SK-N-SH treated with all-trans-retinoic acid at 6 μM for 48 hours (cell line): ENCODE results near the gene ARRDC5.

Experiments
- ATAC-seq: fragments of 200-7000 bp; cut with Tn5 transposase; 3 replicates; pipeline ENCODE4 v1.9.1; 2020; ENCODE audit warnings: mild to moderate bottlenecking, moderate library complexity
- ARNTL ChIP-seq: fragments of 450-650 bp; formaldehyde crosslinking; IDR thresholded peaks from 2 replicates; pipeline ENCODE4 v1.5.0; 2020; ENCODE audit warnings: low read depth, mild to moderate bottlenecking, moderate library complexity, borderline replicate concordance
- BACH2 ChIP-seq: fragments of 250-450 bp; sonication (Bioruptor Pico); IDR thresholded peaks from 2 replicates; pipeline ENCODE4 v1.9.0; 2021; ENCODE audit warnings: mild to moderate bottlenecking, borderline replicate concordance
- CSDC2 ChIP-seq: fragments of 250-450 bp; sonication (Bioruptor Pico); IDR thresholded peaks from 2 replicates; pipeline ENCODE4 v1.5.0; 2020; ENCODE audit warnings: mild to moderate bottlenecking, moderate library complexity
- ESRRG ChIP-seq: fragments of 250-450 bp; sonication (Bioruptor Pico); IDR thresholded peaks from 2 replicates; pipeline ENCODE4 v1.6.1; 2021; ENCODE audit warnings: mild to moderate bottlenecking
- GLIS3 ChIP-seq: fragments of 250-450 bp; sonication (Bioruptor Pico); IDR thresholded peaks from 2 replicates; pipeline ENCODE4 v1.5.0; 2020; ENCODE audit warnings: mild to moderate bottlenecking, moderate library complexity
- ISL1 ChIP-seq: fragments of 250-450 bp; sonication (Bioruptor Pico); IDR thresholded peaks from 2 replicates; pipeline ENCODE4 v2.1.2; 2022; ENCODE audit warnings: mild to moderate bottlenecking, moderate library complexity
- OSR1 ChIP-seq: fragments of 250-450 bp; sonication (Bioruptor Pico); IDR thresholded peaks from 2 replicates; pipeline ENCODE4 v1.8.0; 2022; ENCODE audit warnings: moderate library complexity, mild to moderate bottlenecking, inconsistent platforms
- PPARA ChIP-seq: fragments of 250-450 bp; sonication (Bioruptor Pico); IDR thresholded peaks from 2 replicates; pipeline ENCODE4 v1.5.0; 2020; ENCODE audit warnings: mild to moderate bottlenecking, borderline replicate concordance
- RARB ChIP-seq: fragments of 250-450 bp; sonication (Bioruptor Pico); IDR thresholded peaks from 2 replicates; pipeline ENCODE4 v1.8.0; 2021; ENCODE audit warnings: mild to moderate bottlenecking, moderate library complexity
- SNAI2 ChIP-seq: fragments of 250-450 bp; sonication (Bioruptor Pico); IDR thresholded peaks from 2 replicates; pipeline ENCODE4 v1.5.0; 2020; ENCODE audit warnings: mild to moderate bottlenecking, moderate library complexity
- TCF4 ChIP-seq: fragments of 250-450 bp; sonication (Bioruptor Pico); IDR thresholded peaks from 2 replicates; pipeline ENCODE4 v1.8.0; 2021; ENCODE audit warnings: mild to moderate bottlenecking, moderate library complexity, borderline replicate concordance
- TOX ChIP-seq: fragments of 250-450 bp; sonication (Bioruptor Pico); IDR thresholded peaks from 2 replicates; pipeline ENCODE4 v1.8.0; 2021; ENCODE audit warnings: mild to moderate bottlenecking, moderate library complexity, borderline replicate concordance
- ZC3H10 ChIP-seq: fragments of 250-450 bp; sonication (Bioruptor Pico); IDR thresholded peaks from 2 replicates; pipeline ENCODE4 v1.5.1; 2021; ENCODE audit warnings: mild to moderate bottlenecking, moderate library complexity
- ZFP3 ChIP-seq: fragments of 250-450 bp; sonication (Bioruptor Pico); IDR thresholded peaks from 2 replicates; pipeline ENCODE4 v1.5.0; 2020; ENCODE audit warnings: mild to moderate bottlenecking, moderate library complexity
- ZFP30 ChIP-seq: fragments of 450-650 bp; formaldehyde crosslinking; IDR thresholded peaks from 2 replicates; pipeline ENCODE4 v1.5.0; 2022; ENCODE audit warnings: mild to moderate bottlenecking, moderate library complexity
- ZNF565 ChIP-seq: fragments of 450-650 bp; formaldehyde crosslinking; conservative IDR thresholded peaks from 2 replicates; pipeline ENCODE4 v1.5.0; 2020; ENCODE audit warnings: low read depth, mild to moderate bottlenecking, moderate library complexity
- ZNF70 ChIP-seq: fragments of 450-650 bp; formaldehyde crosslinking; IDR thresholded peaks from 2 replicates; pipeline ENCODE4 v1.5.0; 2020; ENCODE audit warnings: mild to moderate bottlenecking, moderate library complexity
- ZNF8 ChIP-seq: fragments of 450-650 bp; formaldehyde crosslinking; IDR thresholded peaks from 2 replicates; pipeline ENCODE4 v1.5.0; 2020; ENCODE audit warnings: mild to moderate bottlenecking, moderate library complexity
- TF ChIP-seq, protein P1 (sequence below): fragments of 250-450 bp; sonication (Bioruptor Pico); IDR thresholded peaks from 2 replicates; pipeline ENCODE4 v1.5.1; 2020; ENCODE audit warnings: low read depth, mild to moderate bottlenecking, moderate library complexity
- TF ChIP-seq, protein P2 (sequence below): fragments of 250-450 bp; sonication (Bioruptor Pico); IDR thresholded peaks from 2 replicates; pipeline ENCODE4 v1.8.0; 2020; ENCODE audit warnings: mild to moderate bottlenecking, moderate library complexity, borderline replicate concordance
- TF ChIP-seq, protein P3 (sequence below): fragments of 250-450 bp; sonication (Bioruptor Pico); IDR thresholded peaks from 2 replicates; pipeline ENCODE4 v1.5.0; 2020; ENCODE audit warnings: mild to moderate bottlenecking, moderate library complexity
- TF ChIP-seq, protein P4 (sequence below): fragments of 250-450 bp; sonication (Bioruptor Pico); IDR thresholded peaks from 2 replicates; pipeline ENCODE4 v1.8.0; 2021; ENCODE audit warnings: low read depth, mild to moderate bottlenecking, moderate library complexity, borderline replicate concordance
- TF ChIP-seq, protein P5 (sequence below): fragments of 250-450 bp; sonication (Bioruptor Pico); IDR thresholded peaks from 2 replicates; pipeline ENCODE4 v1.5.1; 2021; ENCODE audit warnings: mild to moderate bottlenecking, moderate library complexity

ARRDC5 gene

DNA sequence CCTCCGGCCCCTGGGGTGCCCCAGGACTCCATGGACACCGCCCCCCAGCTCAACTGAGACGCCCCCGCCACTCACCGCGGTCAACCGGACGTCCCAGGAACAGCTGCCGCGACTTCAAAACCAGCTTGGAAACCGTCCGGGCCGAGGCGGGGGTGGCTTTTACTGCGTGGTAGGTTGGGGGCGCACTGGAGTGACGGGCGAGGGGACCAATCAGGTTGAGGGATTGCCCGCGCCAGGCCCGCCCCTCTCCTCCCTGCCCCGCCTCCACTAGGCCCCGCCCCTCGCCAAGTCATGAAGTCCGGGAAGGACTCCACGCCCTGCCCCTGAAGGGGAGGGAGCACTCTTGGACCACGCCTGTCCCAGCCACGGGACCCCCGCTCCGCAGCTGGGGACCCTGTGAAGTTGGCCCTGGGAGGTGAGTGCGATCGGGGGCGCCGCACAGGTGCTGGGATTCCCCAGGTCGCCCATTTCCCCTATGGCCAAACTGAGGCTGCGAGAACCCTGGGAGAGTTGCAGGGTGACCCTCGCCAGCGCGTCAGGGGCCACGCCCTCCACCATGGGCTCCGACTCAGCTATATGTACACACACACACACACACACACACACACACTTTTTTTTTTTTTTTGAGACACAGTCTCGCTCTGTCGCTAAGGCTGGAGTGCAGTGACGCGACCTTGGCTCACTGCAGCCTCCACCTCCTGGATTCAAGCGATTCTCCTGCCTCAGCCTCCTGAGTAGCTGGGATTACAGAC is 35.0 kb downstream of the ARRDC5 start, which contains the start of gene PLIN3:
PLIN3 (minus strand) TSS at position 134 of the 752 bp plus-strand sequence. CDS start 6,273 bp downstream, outside the sequence.
- TF ChIP-seq ESRRG (CRISPR knock-in tag), result no peak
- TF ChIP-seq TCF4 (CRISPR knock-in tag), result no peak
- TF ChIP-seq ZNF565 (CRISPR knock-in tag), result no peak
- no peak for TF ChIP-seq BACH2
- TF ChIP-seq, protein P1, sequence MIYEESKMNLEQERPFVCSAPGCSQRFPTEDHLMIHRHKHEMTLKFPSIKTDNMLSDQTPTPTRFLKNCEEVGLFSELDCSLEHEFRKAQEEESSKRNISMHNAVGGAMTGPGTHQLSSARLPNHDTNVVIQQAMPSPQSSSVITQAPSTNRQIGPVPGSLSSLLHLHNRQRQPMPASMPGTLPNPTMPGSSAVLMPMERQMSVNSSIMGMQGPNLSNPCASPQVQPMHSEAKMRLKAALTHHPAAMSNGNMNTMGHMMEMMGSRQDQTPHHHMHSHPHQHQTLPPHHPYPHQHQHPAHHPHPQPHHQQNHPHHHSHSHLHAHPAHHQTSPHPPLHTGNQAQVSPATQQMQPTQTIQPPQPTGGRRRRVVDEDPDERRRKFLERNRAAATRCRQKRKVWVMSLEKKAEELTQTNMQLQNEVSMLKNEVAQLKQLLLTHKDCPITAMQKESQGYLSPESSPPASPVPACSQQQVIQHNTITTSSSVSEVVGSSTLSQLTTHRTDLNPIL (CRISPR knock-in tag), result no peak
- TF ChIP-seq, protein P2, sequence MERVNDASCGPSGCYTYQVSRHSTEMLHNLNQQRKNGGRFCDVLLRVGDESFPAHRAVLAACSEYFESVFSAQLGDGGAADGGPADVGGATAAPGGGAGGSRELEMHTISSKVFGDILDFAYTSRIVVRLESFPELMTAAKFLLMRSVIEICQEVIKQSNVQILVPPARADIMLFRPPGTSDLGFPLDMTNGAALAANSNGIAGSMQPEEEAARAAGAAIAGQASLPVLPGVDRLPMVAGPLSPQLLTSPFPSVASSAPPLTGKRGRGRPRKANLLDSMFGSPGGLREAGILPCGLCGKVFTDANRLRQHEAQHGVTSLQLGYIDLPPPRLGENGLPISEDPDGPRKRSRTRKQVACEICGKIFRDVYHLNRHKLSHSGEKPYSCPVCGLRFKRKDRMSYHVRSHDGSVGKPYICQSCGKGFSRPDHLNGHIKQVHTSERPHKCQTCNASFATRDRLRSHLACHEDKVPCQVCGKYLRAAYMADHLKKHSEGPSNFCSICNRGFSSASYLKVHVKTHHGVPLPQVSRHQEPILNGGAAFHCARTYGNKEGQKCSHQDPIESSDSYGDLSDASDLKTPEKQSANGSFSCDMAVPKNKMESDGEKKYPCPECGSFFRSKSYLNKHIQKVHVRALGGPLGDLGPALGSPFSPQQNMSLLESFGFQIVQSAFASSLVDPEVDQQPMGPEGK (CRISPR knock-in tag), result no peak; the same call in 1 of the 2 replicates
- TF ChIP-seq, protein P3, sequence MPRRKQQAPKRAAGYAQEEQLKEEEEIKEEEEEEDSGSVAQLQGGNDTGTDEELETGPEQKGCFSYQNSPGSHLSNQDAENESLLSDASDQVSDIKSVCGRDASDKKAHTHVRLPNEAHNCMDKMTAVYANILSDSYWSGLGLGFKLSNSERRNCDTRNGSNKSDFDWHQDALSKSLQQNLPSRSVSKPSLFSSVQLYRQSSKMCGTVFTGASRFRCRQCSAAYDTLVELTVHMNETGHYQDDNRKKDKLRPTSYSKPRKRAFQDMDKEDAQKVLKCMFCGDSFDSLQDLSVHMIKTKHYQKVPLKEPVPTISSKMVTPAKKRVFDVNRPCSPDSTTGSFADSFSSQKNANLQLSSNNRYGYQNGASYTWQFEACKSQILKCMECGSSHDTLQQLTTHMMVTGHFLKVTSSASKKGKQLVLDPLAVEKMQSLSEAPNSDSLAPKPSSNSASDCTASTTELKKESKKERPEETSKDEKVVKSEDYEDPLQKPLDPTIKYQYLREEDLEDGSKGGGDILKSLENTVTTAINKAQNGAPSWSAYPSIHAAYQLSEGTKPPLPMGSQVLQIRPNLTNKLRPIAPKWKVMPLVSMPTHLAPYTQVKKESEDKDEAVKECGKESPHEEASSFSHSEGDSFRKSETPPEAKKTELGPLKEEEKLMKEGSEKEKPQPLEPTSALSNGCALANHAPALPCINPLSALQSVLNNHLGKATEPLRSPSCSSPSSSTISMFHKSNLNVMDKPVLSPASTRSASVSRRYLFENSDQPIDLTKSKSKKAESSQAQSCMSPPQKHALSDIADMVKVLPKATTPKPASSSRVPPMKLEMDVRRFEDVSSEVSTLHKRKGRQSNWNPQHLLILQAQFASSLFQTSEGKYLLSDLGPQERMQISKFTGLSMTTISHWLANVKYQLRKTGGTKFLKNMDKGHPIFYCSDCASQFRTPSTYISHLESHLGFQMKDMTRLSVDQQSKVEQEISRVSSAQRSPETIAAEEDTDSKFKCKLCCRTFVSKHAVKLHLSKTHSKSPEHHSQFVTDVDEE, result no peak
- TF ChIP-seq ZFP3 (CRISPR knock-in tag), result 0 out of 2 replicates have a peak, but pooled peaks have one; percentile 23
- no peak for TF ChIP-seq ZFP30 (CRISPR knock-in tag)
- TF ChIP-seq OSR1, result no peak
- TF ChIP-seq ZNF70 (CRISPR knock-in tag), result no peak
- 0 out of 2 replicates have a peak, but pooled peaks have one; percentile 17 for TF ChIP-seq GLIS3 (CRISPR knock-in tag)
- ATAC-seq, result peak; percentile 88

DNA sequence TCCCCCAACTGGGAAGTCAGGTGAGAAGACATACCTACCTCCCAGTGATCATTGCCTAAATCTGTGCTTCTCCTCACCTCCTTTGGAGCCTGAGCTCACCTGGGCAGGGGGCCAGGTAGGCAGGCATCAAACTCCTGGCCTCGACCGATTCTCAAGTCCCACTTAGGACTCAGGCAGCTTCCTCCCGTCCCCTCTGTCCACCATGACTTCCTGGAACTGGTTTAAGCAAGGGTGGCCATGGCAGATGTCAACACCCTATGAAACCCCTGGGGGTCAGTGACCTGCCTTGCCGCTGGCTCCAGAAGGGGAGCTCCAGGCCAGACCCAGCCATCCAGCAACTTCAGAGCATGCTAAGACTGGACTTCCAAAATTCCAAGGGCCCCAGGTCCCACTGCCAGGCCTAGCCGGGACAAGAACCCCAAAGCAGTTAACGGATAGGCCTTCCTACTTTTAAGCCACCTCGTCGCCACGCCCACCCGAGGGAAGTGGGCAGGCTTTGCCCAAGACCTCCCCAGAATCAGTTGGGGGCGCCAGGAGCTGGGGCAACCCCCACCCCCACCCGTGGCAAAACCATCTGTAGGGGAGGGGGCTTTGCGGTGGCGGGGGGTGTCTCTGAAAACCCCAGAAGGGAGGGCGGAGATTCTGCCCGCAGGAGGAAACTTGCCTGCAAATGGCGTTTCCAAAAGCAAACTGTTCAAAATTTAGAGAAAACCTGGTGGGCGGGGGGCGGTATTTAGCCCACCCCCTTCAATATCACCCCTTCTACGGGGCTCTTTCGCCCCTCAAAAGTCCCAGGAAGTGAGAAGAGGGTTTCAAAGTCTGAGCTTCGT is 35.9 kb downstream of the ARRDC5 start:
- ATAC-seq, result peak; percentile 52
- TF ChIP-seq RARB (CRISPR knock-in tag) (no peak), SNAI2 (no peak), PPARA (no peak), BACH2 (no peak), ZC3H10 (CRISPR knock-in tag) (no peak), TOX (CRISPR knock-in tag) (no peak), ZFP30 (CRISPR knock-in tag) (no peak), ZNF565 (CRISPR knock-in tag) (no peak), ARNTL (CRISPR knock-in tag) (no peak), CSDC2 (CRISPR knock-in tag) (no peak), ZNF70 (CRISPR knock-in tag) (no peak), ZNF8 (no peak), OSR1 (no peak), ESRRG (CRISPR knock-in tag) (no peak), ISL1 (CRISPR knock-in tag) (no peak)
- TF ChIP-seq, protein P4, sequence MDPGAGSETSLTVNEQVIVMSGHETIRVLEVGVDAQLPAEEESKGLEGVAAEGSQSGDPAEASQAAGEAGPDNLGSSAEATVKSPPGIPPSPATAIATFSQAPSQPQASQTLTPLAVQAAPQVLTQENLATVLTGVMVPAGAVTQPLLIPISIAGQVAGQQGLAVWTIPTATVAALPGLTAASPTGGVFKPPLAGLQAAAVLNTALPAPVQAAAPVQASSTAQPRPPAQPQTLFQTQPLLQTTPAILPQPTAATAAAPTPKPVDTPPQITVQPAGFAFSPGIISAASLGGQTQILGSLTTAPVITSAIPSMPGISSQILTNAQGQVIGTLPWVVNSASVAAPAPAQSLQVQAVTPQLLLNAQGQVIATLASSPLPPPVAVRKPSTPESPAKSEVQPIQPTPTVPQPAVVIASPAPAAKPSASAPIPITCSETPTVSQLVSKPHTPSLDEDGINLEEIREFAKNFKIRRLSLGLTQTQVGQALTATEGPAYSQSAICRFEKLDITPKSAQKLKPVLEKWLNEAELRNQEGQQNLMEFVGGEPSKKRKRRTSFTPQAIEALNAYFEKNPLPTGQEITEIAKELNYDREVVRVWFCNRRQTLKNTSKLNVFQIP (CRISPR knock-in tag), result no peak
- TF ChIP-seq, protein P3, result no peak
- TF ChIP-seq, protein P1 (CRISPR knock-in tag), result no peak
- TF ChIP-seq, protein P5, sequence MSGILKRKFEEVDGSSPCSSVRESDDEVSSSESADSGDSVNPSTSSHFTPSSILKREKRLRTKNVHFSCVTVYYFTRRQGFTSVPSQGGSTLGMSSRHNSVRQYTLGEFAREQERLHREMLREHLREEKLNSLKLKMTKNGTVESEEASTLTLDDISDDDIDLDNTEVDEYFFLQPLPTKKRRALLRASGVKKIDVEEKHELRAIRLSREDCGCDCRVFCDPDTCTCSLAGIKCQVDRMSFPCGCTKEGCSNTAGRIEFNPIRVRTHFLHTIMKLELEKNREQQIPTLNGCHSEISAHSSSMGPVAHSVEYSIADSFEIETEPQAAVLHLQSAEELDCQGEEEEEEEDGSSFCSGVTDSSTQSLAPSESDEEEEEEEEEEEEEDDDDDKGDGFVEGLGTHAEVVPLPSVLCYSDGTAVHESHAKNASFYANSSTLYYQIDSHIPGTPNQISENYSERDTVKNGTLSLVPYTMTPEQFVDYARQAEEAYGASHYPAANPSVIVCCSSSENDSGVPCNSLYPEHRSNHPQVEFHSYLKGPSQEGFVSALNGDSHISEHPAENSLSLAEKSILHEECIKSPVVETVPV (CRISPR knock-in tag), result no peak
